Measurements from ENCODE around the gene SCN2A. TPM values are rescaled to one million over a fixed set of nuclear protein-coding genes. Genes with fewer than 3 reads are reported as not detected.

Gene SCN2A
- total RNA-seq, 1 experiment from 2014 or later, result not detected

- H3K27me3 ChIP-seq (replicated peaks; ENCODE audit: control insufficient read depth, insufficient read depth, low read length), result no peaks in the 10 kb centered on the region
- H3K9me3 Mint-ChIP-seq (ENCODE audit: unreplicated experiment), result no peaks in the 10 kb centered on the region
- intact Hi-C loops (cut with micrococcal nuclease; ENCODE audit: unreplicated experiment), result no loop called here
- no peak for TF ChIP-seq CTCF (IDR thresholded peaks at IDR 0.05; ENCODE audit: insufficient read depth in 1 of 2, low read depth in 1 of 2, low read length in 1 of 2, severe bottlenecking in 1 of 2, unreplicated experiment in 1 of 2)
- DNase-seq, result no peak
- H3K4me3 ChIP-seq (ENCODE audit: low read depth, low read length), result no peak overlapping the region
- ChIA-PET CTCF (no interaction called here), POLR2A (no interaction called here)
- H3K36me3 ChIP-seq (ENCODE audit: control insufficient read depth, insufficient read depth, low read length), result no peaks in the 10 kb centered on the region
- no peaks in the 10 kb centered on the region for H3K9me3 ChIP-seq
- H3K4me1 Mint-ChIP-seq (ENCODE audit: low read depth, unreplicated experiment), result no peaks in the 10 kb centered on the region
- BruUV-seq (replicated peaks), result no TSS peak
- H3K27me3 Mint-ChIP-seq (ENCODE audit: insufficient read depth, unreplicated experiment), result peaks cover 5% of the 10 kb centered on the region
- no peak overlapping the region for H3K4me3 Mint-ChIP-seq (ENCODE audit: unreplicated experiment)
- no peaks in the 10 kb centered on the region for H3K4me1 ChIP-seq
- H3K27ac Mint-ChIP-seq (ENCODE audit: unreplicated experiment), result no peak overlapping the region
- H3K36me3 Mint-ChIP-seq (ENCODE audit: insufficient read depth, unreplicated experiment), result no peaks in the 10 kb centered on the region
These were observed 36.7 kb downstream of the SCN2A start for GRCh38 chr2:165275932-165276331.

- H3K4me3 ChIP-seq (ENCODE audit: low read depth, low read length), result no peak overlapping the region
- Mint-ChIP-seq H3K27me3 (ENCODE audit: insufficient read depth, unreplicated experiment) (peaks cover 2% of the 10 kb centered on the region), H3K4me3 (ENCODE audit: unreplicated experiment) (no peak overlapping the region), H3K4me1 (ENCODE audit: low read depth, unreplicated experiment) (no peaks in the 10 kb centered on the region), H3K9me3 (ENCODE audit: unreplicated experiment) (no peaks in the 10 kb centered on the region), H3K36me3 (ENCODE audit: insufficient read depth, unreplicated experiment) (no peaks in the 10 kb centered on the region), H3K27ac (ENCODE audit: unreplicated experiment) (no peak overlapping the region)
- ChIA-PET CTCF (no interaction called here), POLR2A (no interaction called here)
- H3K4me1 ChIP-seq, result no peaks in the 10 kb centered on the region
- intact Hi-C loops (cut with micrococcal nuclease; ENCODE audit: unreplicated experiment), result no loop called here
- H3K9me3 ChIP-seq, result no peaks in the 10 kb centered on the region
- no peak for TF ChIP-seq CTCF (IDR thresholded peaks at IDR 0.05; ENCODE audit: insufficient read depth in 1 of 2, low read depth in 1 of 2, low read length in 1 of 2, severe bottlenecking in 1 of 2, unreplicated experiment in 1 of 2)
- DNase-seq, result no peak
- H3K27me3 ChIP-seq (replicated peaks; ENCODE audit: control insufficient read depth, insufficient read depth, low read length), result no peaks in the 10 kb centered on the region
- no peaks in the 10 kb centered on the region for H3K36me3 ChIP-seq (ENCODE audit: control insufficient read depth, insufficient read depth, low read length)
- BruUV-seq (replicated peaks), result no TSS peak
These were observed 38.1 kb downstream of the SCN2A start for GRCh38 chr2:165277295-165277694.

- CTCF ChIA-PET, result no interaction called here
- H3K4me3 ChIP-seq (ENCODE audit: low read depth, low read length), result no peak overlapping the region
- Mint-ChIP-seq H3K27ac (ENCODE audit: unreplicated experiment) (no peak overlapping the region), H3K4me3 (ENCODE audit: unreplicated experiment) (no peak overlapping the region), H3K4me1 (ENCODE audit: low read depth, unreplicated experiment) (no peaks in the 10 kb centered on the region), H3K27me3 (ENCODE audit: insufficient read depth, unreplicated experiment) (peaks cover 2% of the 10 kb centered on the region), H3K9me3 (ENCODE audit: unreplicated experiment) (no peaks in the 10 kb centered on the region), H3K36me3 (ENCODE audit: insufficient read depth, unreplicated experiment) (no peaks in the 10 kb centered on the region)
- H3K9me3 ChIP-seq, result no peaks in the 10 kb centered on the region
- H3K4me1 ChIP-seq, result no peaks in the 10 kb centered on the region
- H3K36me3 ChIP-seq (ENCODE audit: control insufficient read depth, insufficient read depth, low read length), result no peaks in the 10 kb centered on the region
- no peak for TF ChIP-seq CTCF (IDR thresholded peaks at IDR 0.05; ENCODE audit: insufficient read depth in 1 of 2, low read depth in 1 of 2, low read length in 1 of 2, severe bottlenecking in 1 of 2, unreplicated experiment in 1 of 2)
- intact Hi-C loops (cut with micrococcal nuclease; ENCODE audit: unreplicated experiment), result no loop called here
- POLR2A ChIA-PET, result no interaction called here
- BruUV-seq (replicated peaks), result no TSS peak
- no peaks in the 10 kb centered on the region for H3K27me3 ChIP-seq (replicated peaks; ENCODE audit: control insufficient read depth, insufficient read depth, low read length)
- no peak for DNase-seq
These were observed 38.8 kb downstream of the SCN2A start for GRCh38 chr2:165277860-165278656.

All from Caco-2 (cell line).